Tibial nerve (tissue), 4 donors: Measurements from ENCODE around the gene PRRG1. TPM values are rescaled to one million over a fixed set of nuclear protein-coding genes. Genes with fewer than 3 reads are reported as not detected.

Experiments used
- DNase-seq, 2 donors: peaks; one replicate each; pipeline ENCODE4 v3.0.0-alpha.2; 2019; ENCODE audit warnings: low spot score in 2 of 2
- H3K27ac ChIP-seq, 4 donors: fragments of 200-600 bp; sonication (generic) in 3 of 4; one replicate each; pipeline ENCODE4 v1.5.1; 2017 to 2019; ENCODE audit warnings: mild to moderate bottlenecking in 1 of 4
- H3K27me3 ChIP-seq, 2 donors: fragments of 200-600 bp; sonication (generic) in 1 of 2; one replicate each; pipeline versions ENCODE4 v1.5.1 to v1.6.0; 2017 to 2019
- H3K36me3 ChIP-seq, 3 donors: fragments of 200-600 bp; sonication (generic); one replicate each; pipeline ENCODE4 v1.5.1; 2018 to 2019
- H3K4me1 ChIP-seq, 4 donors: fragments of 200-600 bp; sonication (generic) in 3 of 4; one replicate each; pipeline ENCODE4 v1.5.1; 2017 to 2019
- H3K4me3 ChIP-seq, 4 donors: fragments of 200-600 bp; sonication (generic) in 3 of 4; one replicate each; pipeline ENCODE4 v1.5.1; 2017 to 2019; ENCODE audit warnings: mild to moderate bottlenecking in 1 of 4, moderate library complexity in 1 of 4
- H3K9me3 ChIP-seq, 4 donors: fragments of 200-600 bp; sonication (generic) in 3 of 4; one replicate each; pipeline ENCODE4 v1.5.1; 2017 to 2019
- CTCF ChIP-seq, 5 experiments: fragments of 200-600 bp in 3 of 5; fragments of 450-650 bp in 2 of 5; sonication (generic) in 3 of 5; IDR thresholded peaks; one replicate each; pipeline ENCODE4 v1.5.1; 2016 to 2019; ENCODE audit warnings: antibody characterized with exemption in 5 of 5, mild to moderate bottlenecking in 3 of 5, moderate library complexity in 2 of 5
- EP300 ChIP-seq, 2 donors: sonication (generic); formaldehyde crosslinking; IDR thresholded peaks; one replicate each; pipeline ENCODE4 v1.6.1; 2017; ENCODE audit warnings: antibody characterized with exemption in 2 of 2, mild to moderate bottlenecking in 1 of 2
- POLR2A ChIP-seq, 2 donors: fragments of 450-650 bp; IDR thresholded peaks; one replicate each; pipeline ENCODE4 v1.6.1; 2017; ENCODE audit warnings: antibody characterized with exemption in 2 of 2, mild to moderate bottlenecking in 2 of 2, moderate library complexity in 2 of 2
- WGBS, 2 donors: methylation state at CpG; one replicate each; pipeline ENCODE4 v1.1.5; 2018; 5-methylcytosine and 5-hydroxymethylcytosine counted together
- total RNA-seq, 4 donors: library from RNA; depleted of rRNA; stranded (reverse); fragments of >200 nt; gene quantifications; one replicate each; pipeline ENCODE4 v1.1.0, GENCODE V29; 2016

Gene PRRG1
- total RNA-seq, 4 donors from 2014 or later, result 15.5 to 21.3 (median 18.4) TPM

GRCh38 chrX:37357436-37357835, 8.3 kb downstream of the PRRG1 start:
- 86 to 94% methylated on average over 3 of the region's 3 CpGs for WGBS, 2 donors
- DNase-seq, result no peak
- Histone ChIP-seq H3K4me3 (no peak overlapping the region), H3K9me3 (peaks cover 0 to 4% (median 0%) of the 10 kb centered on the region in 4 donors), H3K27me3 (no peaks in the 10 kb centered on the region), H3K4me1 (no peaks in the 10 kb centered on the region), H3K36me3 (no peaks in the 10 kb centered on the region), H3K27ac (no peak overlapping the region)
- TF ChIP-seq CTCF (IDR thresholded peaks at IDR 0.05) (no peak), EP300 (IDR thresholded peaks at IDR 0.05) (no peak), POLR2A (IDR thresholded peaks at IDR 0.05) (no peak)

GRCh38 chrX:37361596-37361995, 12.4 kb downstream of the PRRG1 start:
- no peaks in the 10 kb centered on the region for H3K4me1 ChIP-seq
- DNase-seq, result no peak
- 43 to 56% methylated on average over 2 of the region's 2 CpGs for WGBS, 2 donors
- H3K9me3 ChIP-seq, result peaks cover 0 to 4% (median 0%) of the 10 kb centered on the region in 4 donors
- H3K4me3 ChIP-seq, result no peak overlapping the region
- no peak overlapping the region for H3K27ac ChIP-seq
- TF ChIP-seq CTCF (IDR thresholded peaks at IDR 0.05) (no peak), EP300 (IDR thresholded peaks at IDR 0.05) (no peak), POLR2A (IDR thresholded peaks at IDR 0.05) (no peak)
- no peaks in the 10 kb centered on the region for H3K27me3 ChIP-seq
- H3K36me3 ChIP-seq, result no peaks in the 10 kb centered on the region

GRCh38 chrX:37364666-37365065, 15.5 kb downstream of the PRRG1 start:
- no peak for TF ChIP-seq CTCF (IDR thresholded peaks at IDR 0.05)
- no peak for TF ChIP-seq EP300 (IDR thresholded peaks at IDR 0.05)
- no peak for TF ChIP-seq POLR2A (IDR thresholded peaks at IDR 0.05)
- no peaks in the 10 kb centered on the region for H3K27me3 ChIP-seq
- no peak for DNase-seq
- H3K4me3 ChIP-seq, result no peak overlapping the region
- no peaks in the 10 kb centered on the region for H3K36me3 ChIP-seq
- 67 to 87% methylated on average over 3 of the region's 3 CpGs for WGBS, 2 donors
- H3K9me3 ChIP-seq, result peaks cover 0 to 4% (median 0%) of the 10 kb centered on the region in 4 donors
- no peak overlapping the region for H3K27ac ChIP-seq
- H3K4me1 ChIP-seq, result peaks cover 0 to 4% (median 0%) of the 10 kb centered on the region in 4 donors

- Histone ChIP-seq H3K4me1 (peaks cover 0 to 4% (median 0%) of the 10 kb centered on the region in 4 donors), H3K4me3 (no peak overlapping the region), H3K36me3 (no peaks in the 10 kb centered on the region), H3K9me3 (no peaks in the 10 kb centered on the region), H3K27ac (no peak overlapping the region), H3K27me3 (no peaks in the 10 kb centered on the region)
- 57 to 63% methylated on average over 2 of the region's 2 CpGs for WGBS, 2 donors
- TF ChIP-seq EP300 (IDR thresholded peaks at IDR 0.05) (no peak), POLR2A (IDR thresholded peaks at IDR 0.05) (no peak), CTCF (IDR thresholded peaks at IDR 0.05) (no peak)
- DNase-seq, result no peak
Observed at GRCh38 chrX:37367946-37368345, 18.8 kb downstream of the PRRG1 start.

- DNase-seq, result no peak
- Histone ChIP-seq H3K4me3 (no peak overlapping the region), H3K27ac (no peak overlapping the region)
Observed at GRCh38 chrX:37370499-37371141, 21.5 kb downstream of the PRRG1 start.

More at GRCh38 chrX:37370499-37371141, 21.5 kb downstream of the PRRG1 start:
- peaks cover 0 to 4% (median 0%) of the 10 kb centered on the region in 4 donors for H3K4me1 ChIP-seq
- no peak for TF ChIP-seq POLR2A (IDR thresholded peaks at IDR 0.05)
- no peak for TF ChIP-seq EP300 (IDR thresholded peaks at IDR 0.05)
- TF ChIP-seq CTCF (IDR thresholded peaks at IDR 0.05), result no peak
- 84% methylated on average over 4 of the region's 4 CpGs; no CpG with 5 or more reads in 1 of the 2 donors for WGBS, 2 donors
- H3K36me3 ChIP-seq, result no peaks in the 10 kb centered on the region
- no peaks in the 10 kb centered on the region for H3K27me3 ChIP-seq
- H3K9me3 ChIP-seq, result no peaks in the 10 kb centered on the region
